Ovary (tissue), 3 donors: ENCODE measurements around the gene SMG6.

Experiments
- EP300 ChIP-seq: sonication (generic); formaldehyde crosslinking; IDR thresholded peaks from one replicate; pipeline ENCODE4 v1.6.1; 2017; ENCODE audit warnings: antibody characterized with exemption
- POLR2A ChIP-seq: fragments of 450-650 bp; IDR thresholded peaks from one replicate; pipeline ENCODE4 v1.6.1; 2017; ENCODE audit warnings: antibody characterized with exemption, mild to moderate bottlenecking, moderate library complexity
- TF ChIP-seq, protein P1 (sequence below), 3 donors: fragments of 450-650 bp in 2 of 3; fragments of 200-600 bp in 1 of 3; IDR thresholded peaks; one replicate each; pipeline versions ENCODE4 v1.5.1 to v1.8.0; 2016 to 2022; ENCODE audit warnings: antibody characterized with exemption in 3 of 3, mild to moderate bottlenecking in 1 of 3
- donor health status: DM: no; HTN: no; CAD: no.

DNA sequence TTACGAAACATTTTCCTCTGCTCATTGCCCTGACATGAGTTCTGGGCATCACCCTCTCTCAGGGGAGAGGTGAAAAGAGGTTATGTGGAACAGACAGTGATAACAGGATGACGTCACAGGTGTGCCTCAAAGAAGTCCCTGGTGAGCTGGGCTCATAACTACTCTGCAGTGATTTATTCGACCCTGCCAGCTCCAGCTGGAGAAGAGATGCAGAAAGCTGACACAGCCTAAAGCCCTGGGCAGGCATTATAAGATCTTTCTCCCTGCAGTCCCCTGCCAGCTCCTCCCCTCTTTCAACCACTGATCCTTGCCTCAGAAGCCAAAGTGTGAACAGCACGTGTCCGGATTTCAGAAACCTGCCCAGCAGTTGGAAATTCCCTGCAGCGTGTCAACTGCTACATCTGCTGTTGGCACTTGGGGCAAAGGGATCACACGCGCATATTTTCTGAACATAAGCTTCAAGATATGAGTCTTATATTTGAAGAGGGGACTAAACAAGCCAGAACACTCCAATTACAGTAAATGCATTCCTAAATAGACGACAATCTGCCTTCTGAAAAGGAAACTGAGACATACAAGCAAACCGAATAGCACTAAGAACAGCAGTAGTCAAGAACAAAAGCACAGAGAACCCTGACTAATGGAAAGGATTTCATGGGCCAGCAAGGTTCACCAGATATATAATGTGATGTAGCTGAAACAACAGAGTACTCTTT lies 80.5 kb downstream of the SMG6 start:
- TF ChIP-seq, protein P1, sequence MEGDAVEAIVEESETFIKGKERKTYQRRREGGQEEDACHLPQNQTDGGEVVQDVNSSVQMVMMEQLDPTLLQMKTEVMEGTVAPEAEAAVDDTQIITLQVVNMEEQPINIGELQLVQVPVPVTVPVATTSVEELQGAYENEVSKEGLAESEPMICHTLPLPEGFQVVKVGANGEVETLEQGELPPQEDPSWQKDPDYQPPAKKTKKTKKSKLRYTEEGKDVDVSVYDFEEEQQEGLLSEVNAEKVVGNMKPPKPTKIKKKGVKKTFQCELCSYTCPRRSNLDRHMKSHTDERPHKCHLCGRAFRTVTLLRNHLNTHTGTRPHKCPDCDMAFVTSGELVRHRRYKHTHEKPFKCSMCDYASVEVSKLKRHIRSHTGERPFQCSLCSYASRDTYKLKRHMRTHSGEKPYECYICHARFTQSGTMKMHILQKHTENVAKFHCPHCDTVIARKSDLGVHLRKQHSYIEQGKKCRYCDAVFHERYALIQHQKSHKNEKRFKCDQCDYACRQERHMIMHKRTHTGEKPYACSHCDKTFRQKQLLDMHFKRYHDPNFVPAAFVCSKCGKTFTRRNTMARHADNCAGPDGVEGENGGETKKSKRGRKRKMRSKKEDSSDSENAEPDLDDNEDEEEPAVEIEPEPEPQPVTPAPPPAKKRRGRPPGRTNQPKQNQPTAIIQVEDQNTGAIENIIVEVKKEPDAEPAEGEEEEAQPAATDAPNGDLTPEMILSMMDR (IDR thresholded peaks at IDR 0.05): no peak
- no peak for TF ChIP-seq EP300
- TF ChIP-seq POLR2A: no peak
